ENCODE results near the gene CCDC102A.
"Not testable (repeated sequence)": the region's sequence is repeated elsewhere in the genome, so short reads cannot be mapped to it uniquely, and the experiment has no call there.

CCDC102A gene

DNA sequence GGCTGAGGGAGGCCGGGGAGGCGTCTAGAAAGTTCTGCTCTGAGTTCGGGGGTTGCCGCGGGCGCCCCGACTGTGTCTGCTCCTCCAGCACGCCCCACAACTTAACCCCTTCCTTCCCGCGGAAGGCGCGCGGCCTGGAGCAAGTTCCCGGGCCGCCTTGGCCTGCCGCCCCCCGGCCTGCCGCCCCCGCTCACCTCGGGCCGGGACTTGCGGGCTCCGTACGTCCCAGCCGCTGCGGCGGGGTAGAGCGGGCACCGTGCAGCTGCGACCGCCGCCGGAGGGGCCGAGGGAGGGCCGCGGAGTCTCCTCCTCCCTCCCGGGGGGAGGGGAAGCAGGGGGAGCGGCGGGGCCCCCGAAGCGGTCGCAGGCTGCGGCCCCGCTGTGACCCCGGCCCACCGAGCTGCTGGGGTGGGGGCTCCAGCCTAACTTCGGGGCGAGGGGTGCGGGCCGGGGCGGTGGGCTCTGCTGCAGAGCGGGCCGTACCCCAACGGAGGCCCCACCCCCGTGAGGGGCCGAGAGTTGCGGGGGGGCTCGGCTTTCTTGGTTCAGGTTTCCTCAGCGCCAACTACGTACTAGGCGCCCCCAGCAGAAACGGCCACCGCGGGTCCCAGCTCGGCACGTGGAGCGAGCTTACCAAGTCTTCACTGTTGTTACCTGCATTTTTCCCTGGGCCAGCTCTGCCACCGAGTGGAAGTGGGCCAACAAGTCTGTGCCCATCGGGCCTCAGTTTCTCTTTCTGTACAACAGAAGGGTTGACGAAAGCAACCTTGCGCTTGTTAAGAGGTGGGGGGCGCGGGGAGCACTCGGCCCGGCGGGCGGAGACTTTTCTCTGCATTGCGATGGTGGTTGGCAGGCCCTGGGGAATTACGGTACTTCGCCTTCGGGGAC, at the start of gene CCDC102A:
Gene CCDC102A, minus strand, starts transcription at position 266 of the 888 bp plus-strand sequence. CDS start 7,394 bp downstream, outside the sequence.
- peak; percentile 75 for DNase-seq (ENCODE audit: low read depth, low spot score)

GRCh38 chr16:57585051-57585687, 48.8 kb upstream of the CCDC102A start:
- no peak for DNase-seq (ENCODE audit: low read depth, low spot score)

- DNase-seq (ENCODE audit: low read depth, low spot score) = no peak
These were observed 42.9 kb upstream of the CCDC102A start for GRCh38 chr16:57579361-57579665.

- DNase-seq (ENCODE audit: low read depth, low spot score) = no peak
These were observed 42.4 kb upstream of the CCDC102A start for GRCh38 chr16:57578521-57579360.

DNA sequence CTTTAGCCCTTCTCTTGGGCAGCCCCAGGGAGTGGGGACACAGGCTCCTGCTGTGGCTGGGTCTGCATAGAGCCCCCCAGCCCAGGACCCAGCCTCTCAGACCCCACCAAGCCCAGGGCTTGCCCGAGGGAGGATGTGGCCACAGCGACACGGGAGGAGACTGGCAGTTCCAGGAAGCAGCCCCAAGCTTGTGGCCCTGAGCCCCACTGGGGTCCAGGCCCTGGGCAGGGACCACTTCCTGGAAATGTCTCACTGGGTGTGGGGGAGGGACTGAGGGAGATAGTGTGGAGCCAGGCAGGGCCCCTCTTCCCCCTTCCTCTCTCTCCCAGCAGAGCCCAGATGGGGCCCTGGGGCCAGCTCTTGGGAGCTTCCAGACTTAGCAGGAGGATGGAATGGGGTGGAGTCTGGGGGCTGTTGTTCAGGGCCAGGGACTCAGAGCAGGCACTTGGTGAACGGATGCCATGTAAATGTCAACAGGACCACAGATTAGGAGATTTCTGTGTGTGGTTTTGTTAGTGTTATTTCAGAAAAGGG, 41.4 kb upstream of the CCDC102A start:
- no peak for DNase-seq (ENCODE audit: low read depth, low spot score)

DNA sequence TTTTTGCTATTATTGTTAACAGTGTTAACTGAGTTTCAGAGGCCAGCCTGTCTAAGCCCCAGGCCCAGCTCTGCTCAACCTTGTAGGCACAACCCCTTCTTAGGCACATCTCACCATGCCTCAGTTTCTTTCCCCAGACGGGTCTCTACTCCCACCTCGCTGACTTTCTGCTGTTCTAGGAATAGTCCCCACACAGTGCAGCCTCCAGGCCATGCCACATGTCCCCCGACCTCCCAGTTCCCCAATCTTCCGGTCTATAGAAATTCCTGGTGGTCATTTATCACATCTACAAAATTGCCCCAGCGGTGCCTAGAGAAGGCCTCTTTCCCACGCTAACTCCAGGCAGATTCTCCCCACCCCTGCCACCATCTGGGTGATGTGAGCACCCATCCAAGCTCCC, 40.8 kb upstream of the CCDC102A start:
- no peak for DNase-seq (ENCODE audit: low read depth, low spot score)

- peak; percentile 84 for DNase-seq (ENCODE audit: low read depth, low spot score)
These were observed 40.1 kb upstream of the CCDC102A start for GRCh38 chr16:57576429-57576870.

DNA sequence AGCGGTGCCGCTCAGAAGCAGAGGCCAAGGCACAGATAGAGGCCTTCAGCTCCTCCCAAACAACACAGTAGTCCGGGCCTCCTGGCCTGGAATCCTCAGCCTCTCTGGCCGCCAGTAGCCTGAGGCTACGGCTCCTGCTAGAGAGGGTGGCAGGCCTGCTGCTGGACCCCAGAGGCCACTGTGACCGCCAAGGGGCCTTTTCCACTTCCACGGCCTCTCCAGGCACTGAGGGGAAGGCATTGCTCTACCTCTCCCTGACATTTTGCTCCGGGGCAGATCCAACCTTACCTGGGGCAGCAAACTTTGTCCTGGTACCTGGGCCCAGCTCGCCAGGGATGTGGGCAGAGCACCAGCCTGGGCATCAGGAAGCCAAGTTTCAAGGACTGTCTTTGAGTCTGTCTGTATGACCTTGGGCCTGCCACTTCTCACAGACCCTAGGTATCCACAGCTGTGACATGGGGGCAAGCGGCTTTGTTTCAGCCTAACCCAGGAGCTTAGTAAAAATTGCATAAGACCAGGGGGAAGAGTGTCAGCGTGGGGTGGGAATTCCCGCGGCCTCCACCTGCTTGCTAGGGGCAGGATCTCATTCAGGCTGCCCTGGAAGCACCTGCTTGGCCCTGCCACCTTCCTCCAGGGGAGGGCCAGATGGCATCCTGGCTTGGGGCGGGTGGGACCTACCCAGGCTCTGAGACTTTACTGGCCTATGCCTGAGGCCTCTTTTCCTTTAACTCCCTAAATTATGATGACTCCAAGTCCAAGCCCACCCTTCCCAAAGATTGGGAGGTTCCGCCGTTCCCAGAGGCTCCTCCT, 39.3 kb upstream of the CCDC102A start:
- DNase-seq (ENCODE audit: low read depth, low spot score) = no peak

DNA sequence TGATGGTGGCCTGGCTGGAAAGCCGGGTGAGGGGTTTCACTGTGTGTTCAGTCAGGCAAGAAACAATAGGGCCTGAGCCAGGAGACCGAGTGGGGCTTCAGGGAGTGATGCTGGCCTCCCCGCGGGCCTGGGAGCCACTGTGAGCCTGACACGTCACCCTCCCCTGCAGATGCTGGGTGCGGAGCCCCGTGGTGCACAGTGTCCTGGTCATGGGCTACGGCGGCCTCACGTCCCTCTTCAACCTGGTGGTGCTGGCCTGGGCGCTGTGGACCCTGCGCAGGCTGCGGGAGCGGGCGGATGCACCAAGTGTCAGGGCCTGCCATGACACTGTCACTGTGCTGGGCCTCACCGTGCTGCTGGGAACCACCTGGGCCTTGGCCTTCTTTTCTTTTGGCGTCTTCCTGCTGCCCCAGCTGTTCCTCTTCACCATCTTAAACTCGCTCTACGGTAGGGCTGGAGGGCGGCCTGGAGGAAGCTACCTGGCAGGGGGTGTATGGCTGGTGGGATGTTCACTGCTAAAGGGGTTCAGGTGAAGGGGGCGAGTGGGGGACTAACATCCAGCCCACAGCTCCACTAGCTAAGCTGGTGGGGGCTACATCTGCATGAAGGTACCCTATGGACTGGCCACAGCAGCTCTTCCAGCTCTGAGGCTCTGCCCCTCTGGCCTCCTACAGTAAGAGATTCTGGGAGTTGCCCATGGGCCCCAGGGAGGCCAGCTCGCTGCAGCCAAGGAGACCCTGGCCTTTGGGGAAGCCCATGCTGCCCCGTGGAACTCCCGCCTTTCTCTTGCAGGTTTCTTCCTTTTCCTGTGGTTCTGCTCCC, 38.5 kb upstream of the CCDC102A start:
- no peak for DNase-seq (ENCODE audit: low read depth, low spot score)

DNA sequence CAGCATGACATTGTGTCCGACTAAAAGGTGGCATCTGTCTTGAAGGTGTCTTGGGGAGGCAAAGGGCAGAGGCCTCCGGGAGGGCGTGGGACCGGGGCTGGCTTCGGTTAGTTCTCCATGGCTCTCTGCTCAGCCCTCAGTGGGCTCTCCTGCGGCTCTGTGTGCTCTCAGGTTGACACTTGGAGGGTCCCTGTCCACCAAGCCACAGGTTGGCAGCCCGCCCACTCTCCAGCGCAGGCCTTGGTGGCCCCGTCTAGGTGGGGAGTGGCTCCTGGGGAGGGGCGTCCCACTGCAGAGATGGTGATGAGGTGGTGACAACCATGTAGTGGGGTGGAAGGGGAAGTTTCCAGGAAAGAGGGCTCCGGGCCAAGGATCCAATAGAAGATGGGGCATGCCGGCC, 37.7 kb upstream of the CCDC102A start:
- DNase-seq (ENCODE audit: low read depth, low spot score) = no peak

- DNase-seq (ENCODE audit: low read depth, low spot score) = no peak
These were observed 36.8 kb upstream of the CCDC102A start for GRCh38 chr16:57572978-57573728.

DNA sequence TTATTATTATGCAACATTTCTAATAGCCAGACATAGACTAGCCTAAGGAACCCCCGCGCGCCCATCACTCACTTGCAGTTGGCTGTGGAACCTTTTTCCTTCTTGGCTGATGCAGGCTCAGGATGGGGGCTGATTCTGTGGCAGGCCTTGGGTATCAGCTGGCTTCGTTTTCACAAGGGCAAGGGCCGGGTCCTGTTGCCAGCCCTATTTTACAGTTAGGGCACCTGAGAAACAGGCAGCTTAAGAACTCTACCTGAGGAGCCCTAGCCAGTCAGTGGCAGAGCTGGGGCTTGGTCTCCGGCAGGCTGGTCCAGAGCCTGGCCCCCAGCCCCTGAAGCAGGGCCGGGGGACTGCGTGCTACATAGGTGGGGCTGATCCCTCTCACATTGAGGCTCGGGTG, 34.7 kb upstream of the CCDC102A start:
- DNase-seq (ENCODE audit: low read depth, low spot score) = no peak

- DNase-seq (ENCODE audit: low read depth, low spot score) = no peak
These were observed 34.1 kb upstream of the CCDC102A start for GRCh38 chr16:57570301-57571070.

DNA sequence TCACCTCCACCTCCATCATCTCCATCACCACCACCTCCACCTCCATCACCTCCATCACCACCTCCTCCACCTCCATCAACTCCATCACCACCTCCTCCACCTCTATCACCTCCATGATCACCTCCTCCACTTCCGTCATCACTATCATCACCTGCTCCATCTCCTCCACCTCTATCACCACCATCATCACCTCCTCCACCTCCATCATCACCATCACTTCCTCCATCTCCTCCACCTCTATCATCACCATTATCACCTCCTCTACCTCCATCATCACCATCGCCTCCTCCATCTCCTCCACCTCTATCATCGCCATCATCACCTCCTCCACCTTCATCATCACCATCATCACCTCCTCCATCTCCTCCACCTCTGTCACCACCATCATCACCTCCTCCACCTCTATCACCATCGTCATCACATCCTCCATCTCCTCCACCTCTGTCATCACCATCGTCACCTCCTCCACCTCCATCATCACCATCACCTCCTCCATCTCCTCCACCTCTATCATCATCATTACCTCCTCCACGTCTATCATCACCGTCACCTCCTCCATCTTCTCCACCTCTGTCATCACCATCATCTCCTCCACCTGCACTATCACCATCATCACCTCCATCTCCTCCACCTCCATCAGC, 33.1 kb upstream of the CCDC102A start:
- no peak for DNase-seq (ENCODE audit: low read depth, low spot score)

DNA sequence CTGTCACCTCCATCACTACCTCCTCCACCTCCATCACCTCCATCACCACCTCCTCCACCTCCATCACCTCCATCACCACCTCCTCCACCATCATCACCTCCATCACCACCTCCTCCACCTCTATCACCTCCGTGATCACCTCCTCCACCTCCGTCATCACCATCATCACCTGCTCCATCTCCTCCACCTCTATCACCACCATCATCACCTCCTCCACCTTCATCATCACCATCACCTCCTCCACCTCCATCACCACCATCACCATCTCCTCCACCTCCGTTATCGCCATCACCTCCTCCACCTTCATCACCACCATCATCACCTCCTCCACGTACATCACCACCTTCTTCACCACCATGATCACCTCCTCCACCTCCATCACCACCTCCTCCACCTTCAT, 32.4 kb upstream of the CCDC102A start:
- not testable (repeated sequence) for DNase-seq (ENCODE audit: low read depth, low spot score)

- DNase-seq (ENCODE audit: low read depth, low spot score) = no peak
These were observed 31.9 kb upstream of the CCDC102A start for GRCh38 chr16:57568173-57568678.

- DNase-seq (ENCODE audit: low read depth, low spot score) = no peak
These were observed 31.3 kb upstream of the CCDC102A start for GRCh38 chr16:57567691-57568090.

GRCh38 chr16:57566436-57566835, 30.1 kb upstream of the CCDC102A start:
- DNase-seq (ENCODE audit: low read depth, low spot score) = no peak

Measured in astrocyte of the hippocampus (primary cell).